HepG2 (cell line): ENCODE measurements around the gene IL3. TPM values are rescaled to one million over a fixed set of nuclear protein-coding genes. Genes with fewer than 3 reads are reported as not detected.
"Not testable (repeated sequence)": the region's sequence is repeated elsewhere in the genome, so short reads cannot be mapped to it uniquely, and the experiment has no call there.

Source experiments
- ATAC-seq: fragments of 200-7000 bp; cut with Tn5 transposase; 3 replicates; pipeline ENCODE4 v1.9.1; 2020; ENCODE audit warnings: mild to moderate bottlenecking, moderate library complexity
- BruUV-seq: library from RNA; stranded (reverse); fragments of 400-500 nt; replicated peaks from 2 replicates; lab custom pipeline; 2021; lab: Mats Ljungman, UMichigan
- CTCF ChIA-PET: fragments of 300-600 bp; formaldehyde crosslinking; extraction: SDS; loops from one replicate; lab custom pipeline; 2021; ENCODE audit warnings: low total read pairs, inconsistent platforms, low intra/inter-chr PET ratio; lab: Yijun Ruan, JAX
- POLR2A ChIA-PET: fragments of 350-600 bp; sonication (Branson Sonifier 250); formaldehyde crosslinking; loops from one replicate; lab custom pipeline; 2020; ENCODE audit warnings: antibody characterized with exemption, inconsistent platforms; lab: Yijun Ruan, JAX
- DNase-seq: peaks from one replicate; pipeline ENCODE4 v3.0.0-alpha.2; 2015; ENCODE audit warnings: low spot score
- FAIRE-seq: peaks from 3 replicates; lab custom pipeline; 2011; peaks lifted over from hg19 to GRCh38; lab: Jason Lieb, UNC
- H2AFZ ChIP-seq: one replicate; pipeline ENCODE4 v1.6.1; 2011; ENCODE audit warnings: low read length, inconsistent platforms
- H3K27ac ChIP-seq: fragments of 300-600 bp; 3 replicates; pipeline ENCODE4 v1.8.0; 2011; ENCODE audit warnings: mixed run types, mild to moderate bottlenecking, mixed read lengths, low read length, inconsistent platforms; ENCODE audit not compliant: insufficient read depth; ENCODE audit errors: extremely low read length
- H3K27me3 ChIP-seq, 2 experiments: fragments of 200-600 bp in 1 of 2; 2 replicates in 1 of 2; 3 replicates in 1 of 2; pipeline versions ENCODE4 v1.6.0 to v1.8.0; 2011; ENCODE audit warnings: low read length in 2 of 2, mild to moderate bottlenecking in 2 of 2, moderate library complexity in 2 of 2, inconsistent platforms in 1 of 2; ENCODE audit not compliant: insufficient read depth in 2 of 2, control insufficient read depth in 1 of 2
- H3K36me3 ChIP-seq, 2 experiments: fragments of 200-600 bp in 1 of 2; replicated peaks in 1 of 2; 2 replicates in 1 of 2; 3 replicates in 1 of 2; pipeline versions ENCODE4 v1.5.1 to v1.8.0; 2011; ENCODE audit warnings: low read length in 2 of 2, inconsistent platforms in 1 of 2; ENCODE audit not compliant: insufficient read depth in 2 of 2, control insufficient read depth in 1 of 2
- H3K4me1 ChIP-seq: 2 replicates; pipeline ENCODE4 v1.5.1; 2012; ENCODE audit warnings: low read length, inconsistent platforms; ENCODE audit not compliant: insufficient read depth
- H3K4me2 ChIP-seq: 2 replicates; pipeline ENCODE4 v1.6.0; 2011; ENCODE audit warnings: low read depth, low read length, inconsistent platforms
- H3K4me3 ChIP-seq, 3 experiments: fragments of 200-600 bp in 1 of 3; sonication (generic), shearing (Covaris generic) in 1 of 3; replicated peaks in 1 of 3; 2 replicates each; pipeline ENCODE4 v1.5.1; 2011 to 2016; ENCODE audit warnings: low read length in 3 of 3, inconsistent platforms in 2 of 3, low read depth in 2 of 3, mild to moderate bottlenecking in 2 of 3, control low read depth in 1 of 3, mixed read lengths in 1 of 3; ENCODE audit not compliant: insufficient read depth in 1 of 3
- H3K79me2 ChIP-seq: one replicate; pipeline ENCODE4 v1.6.1; 2011; ENCODE audit warnings: low read length, inconsistent platforms; ENCODE audit not compliant: insufficient read depth
- H3K9ac ChIP-seq: 2 replicates; pipeline ENCODE4 v1.6.0; 2011; ENCODE audit warnings: mild to moderate bottlenecking, low read depth, low read length, inconsistent platforms; ENCODE audit not compliant: insufficient read depth
- H3K9me3 ChIP-seq: 2 replicates; pipeline ENCODE4 v1.5.1; 2012; ENCODE audit warnings: mild to moderate bottlenecking, low read length
- H4K20me1 ChIP-seq: 2 replicates; pipeline ENCODE4 v1.6.0; 2011; ENCODE audit warnings: inconsistent platforms, mild to moderate bottlenecking, low read length, moderate library complexity; ENCODE audit not compliant: insufficient read depth
- ATF2 ChIP-seq: sonication (generic); formaldehyde crosslinking; IDR thresholded peaks from 2 replicates; pipeline ENCODE4 v1.4.0; 2020; ENCODE audit warnings: missing genetic modification reagents
- CHD2 ChIP-seq: IDR thresholded peaks from 2 replicates; pipeline ENCODE4 v1.6.1; 2011; ENCODE audit warnings: low read depth, low read length, improper control_type of control experiment
- GABPA ChIP-seq, 2 experiments: IDR thresholded peaks; 2 replicates each; pipeline ENCODE4 v1.6.1; 2011 to 2016; ENCODE audit warnings: low read depth in 2 of 2, low read length in 1 of 2, missing biosample characterization in 1 of 2, missing genetic modification characterization in 1 of 2
- IRF9 ChIP-seq: sonication (generic); formaldehyde crosslinking; IDR thresholded peaks from 2 replicates; pipeline ENCODE4 v1.8.0; 2022; ENCODE audit warnings: missing genetic modification reagents, mild to moderate bottlenecking, borderline replicate concordance
- NR2F6 ChIP-seq, 2 experiments: IDR thresholded peaks; 2 replicates each; pipeline ENCODE4 v1.6.1; 2016; ENCODE audit warnings: antibody characterized with exemption in 1 of 2, mild to moderate bottlenecking in 1 of 2
- SMAD9 ChIP-seq: sonication (generic); formaldehyde crosslinking; IDR thresholded peaks from 2 replicates; pipeline ENCODE4 v1.5.1; 2020; ENCODE audit warnings: mild to moderate bottlenecking, missing genetic modification reagents
- THAP7 ChIP-seq: sonication (generic); formaldehyde crosslinking; IDR thresholded peaks from 2 replicates; pipeline ENCODE4 v1.8.1; 2023; ENCODE audit warnings: mild to moderate bottlenecking, missing genetic modification reagents
- ZNF280D ChIP-seq: sonication (generic); formaldehyde crosslinking; IDR thresholded peaks from 2 replicates; pipeline ENCODE4 v1.5.1; 2020; ENCODE audit warnings: mild to moderate bottlenecking, missing genetic modification reagents
- ZNF878 ChIP-seq: sonication (generic); formaldehyde crosslinking; IDR thresholded peaks from 2 replicates; pipeline ENCODE4 v1.8.1; 2023; ENCODE audit warnings: mild to moderate bottlenecking, missing genetic modification reagents, moderate library complexity
- WGBS: methylation state at CpG from one replicate; pipeline ENCODE4 v1.1.6; 2017; ENCODE audit warnings: low lambda C conversion rate; 5-methylcytosine and 5-hydroxymethylcytosine counted together
- in situ Hi-C: cut with HindIII; loops from 2 replicates; pipeline ENCODE4 v1.10.0; 2017; ENCODE audit warnings: low pct_unique_long_range_greater_than_20kb; ENCODE audit not compliant: extremely low pct_ligation_motif_present
- intact Hi-C: fragments of 100-400 bp; cut with micrococcal nuclease; formaldehyde crosslinking; loops from one replicate; pipeline ENCODE4 v1.10.0; 2022; ENCODE audit not compliant: unreplicated experiment
- polyA plus RNA-seq, 8 experiments: library from polyadenylated mRNA; depleted of rRNA in 3 of 8; stranded (reverse) in 7 of 8; unstranded in 1 of 8; fragments of >200 nt; fragmentation: Illumina TruSeq in 4 of 8; extraction: Trizol in 4 of 8; gene quantifications; 2 replicates each; pipeline versions ENCODE4 v1.2.1 to v1.2.3, GENCODE V29; 2011 to 2016; ENCODE audit warnings: low read depth in 4 of 8, missing spikeins in 1 of 8, mixed read lengths in 1 of 8; ENCODE audit not compliant: insufficient read depth in 1 of 8
- total RNA-seq, 5 experiments: library from RNA; depleted of rRNA; stranded (reverse); fragments of >200 nt; fragmentation: Illumina TruSeq; extraction: Trizol; gene quantifications; 2 replicates each; pipeline ENCODE4 v1.2.3, GENCODE V29; 2016; ENCODE audit warnings: low read depth in 1 of 5

The IL3 gene
- total and polyA plus RNA-seq, 2 of the 13 experiments (the other 11 are each of a cell fraction or from before 2014, with no cell fraction given), result not detected

GRCh38 chr5:132105688-132106087 lies 45.2 kb downstream of the IL3 start:
- CTCF ChIA-PET, result no interaction called here
- intact Hi-C loops, result no loop called here
- no peak for TF ChIP-seq GABPA (IDR thresholded peaks at IDR 0.05; ENCODE audit: low read depth, low read length)
- no peak for TF ChIP-seq GABPA (CRISPR knock-in tag; IDR thresholded peaks at IDR 0.05; ENCODE audit: low read depth)
- TF ChIP-seq CHD2, result no peak
- TF ChIP-seq ATF2 (CRISPR knock-in tag), result no peak
- TF ChIP-seq SMAD9, result no peak
- TF ChIP-seq ZNF280D, result no peak
- TF ChIP-seq IRF9, result no peak
- no peak for TF ChIP-seq ZNF878 (CRISPR knock-in tag)
- TF ChIP-seq NR2F6 (IDR thresholded peaks at IDR 0.05), result no peak
- TF ChIP-seq NR2F6 (CRISPR knock-in tag; IDR thresholded peaks at IDR 0.05), result no peak
- no peak for TF ChIP-seq THAP7 (CRISPR knock-in tag)
- no peak overlapping the region for H3K4me3 ChIP-seq
- POLR2A ChIA-PET, result no interaction called here
- H3K27ac ChIP-seq, result no peak overlapping the region
- BruUV-seq, result no TSS peak
- ATAC-seq, result no peak
- H3K9ac ChIP-seq, result no peak overlapping the region
- no peaks in the 10 kb centered on the region for H3K9me3 ChIP-seq
- no peaks in the 10 kb centered on the region; a peak in 1 of 5 replicates for H3K27me3 ChIP-seq
- H3K79me2 ChIP-seq, result no peaks in the 10 kb centered on the region
- no peak overlapping the region for H3K4me2 ChIP-seq
- 38% methylated on average over 2 of the region's 3 CpGs for WGBS
- H3K36me3 ChIP-seq, result no peaks in the 10 kb centered on the region
- H2AFZ ChIP-seq, result no peak overlapping the region
- peaks cover 15% of the 10 kb centered on the region for H3K4me1 ChIP-seq
- FAIRE-seq, result no peak
- no peaks in the 10 kb centered on the region for H4K20me1 ChIP-seq
- in situ Hi-C loops, result no loop called here
- DNase-seq, result no peak

GRCh38 chr5:132108495-132108894 lies 48.0 kb downstream of the IL3 start:
- H3K4me1 ChIP-seq, FAIRE-seq, BruUV-seq, DNase-seq, H2AFZ ChIP-seq, H3K36me3 ChIP-seq, H3K9ac ChIP-seq, in situ Hi-C loops, ATAC-seq, H3K4me3 ChIP-seq, CTCF ChIA-PET, H4K20me1 ChIP-seq, H3K27ac ChIP-seq, intact Hi-C loops, H3K9me3 ChIP-seq, POLR2A ChIA-PET, H3K27me3 ChIP-seq, H3K4me2 ChIP-seq, H3K79me2 ChIP-seq: not testable (repeated sequence)
- WGBS, result 39% methylated on average over 1 of the region's 1 CpG
